ENCODE results near the gene KIF22.

DNA sequence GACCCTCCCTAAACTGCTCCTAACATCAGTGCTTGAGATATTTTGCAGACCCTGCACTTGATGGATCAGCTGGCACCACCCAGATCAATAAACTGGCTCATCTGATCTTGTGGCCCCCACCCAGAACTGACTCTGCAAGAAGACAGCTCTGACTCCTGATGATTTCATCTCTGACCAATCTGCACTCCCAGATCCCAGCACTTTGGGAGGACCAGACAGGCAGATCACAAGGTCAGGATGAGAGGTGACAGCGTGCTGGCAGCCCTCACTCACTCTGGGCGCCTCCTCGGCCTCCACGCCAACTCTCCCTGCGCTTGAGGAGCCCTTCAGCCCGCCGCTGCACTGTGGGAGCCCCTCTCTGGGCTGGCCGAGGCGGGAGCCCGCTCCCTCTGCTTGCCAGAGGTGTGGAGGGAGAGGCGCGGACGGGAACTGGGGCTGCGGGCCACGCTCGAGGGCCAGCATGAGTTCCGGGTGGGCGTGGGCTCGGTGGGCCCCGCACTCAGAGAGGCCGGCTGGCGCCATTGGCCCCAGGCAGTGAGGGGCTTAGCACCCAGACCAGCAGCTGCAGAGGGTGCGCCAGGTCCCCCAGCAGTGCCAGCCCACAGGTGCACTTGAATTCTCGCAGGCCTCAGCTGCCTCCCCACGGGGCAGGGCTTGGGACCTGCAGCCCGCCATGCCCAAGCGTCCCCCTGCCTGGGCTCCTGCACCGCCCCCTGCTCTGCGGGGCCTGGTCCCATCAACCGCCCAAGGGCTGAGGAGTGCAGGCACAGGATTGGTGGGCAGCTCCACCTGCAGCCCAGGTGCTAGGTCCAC, 42.4 kb upstream of the KIF22 start:
- TF ChIP-seq, protein P1, sequence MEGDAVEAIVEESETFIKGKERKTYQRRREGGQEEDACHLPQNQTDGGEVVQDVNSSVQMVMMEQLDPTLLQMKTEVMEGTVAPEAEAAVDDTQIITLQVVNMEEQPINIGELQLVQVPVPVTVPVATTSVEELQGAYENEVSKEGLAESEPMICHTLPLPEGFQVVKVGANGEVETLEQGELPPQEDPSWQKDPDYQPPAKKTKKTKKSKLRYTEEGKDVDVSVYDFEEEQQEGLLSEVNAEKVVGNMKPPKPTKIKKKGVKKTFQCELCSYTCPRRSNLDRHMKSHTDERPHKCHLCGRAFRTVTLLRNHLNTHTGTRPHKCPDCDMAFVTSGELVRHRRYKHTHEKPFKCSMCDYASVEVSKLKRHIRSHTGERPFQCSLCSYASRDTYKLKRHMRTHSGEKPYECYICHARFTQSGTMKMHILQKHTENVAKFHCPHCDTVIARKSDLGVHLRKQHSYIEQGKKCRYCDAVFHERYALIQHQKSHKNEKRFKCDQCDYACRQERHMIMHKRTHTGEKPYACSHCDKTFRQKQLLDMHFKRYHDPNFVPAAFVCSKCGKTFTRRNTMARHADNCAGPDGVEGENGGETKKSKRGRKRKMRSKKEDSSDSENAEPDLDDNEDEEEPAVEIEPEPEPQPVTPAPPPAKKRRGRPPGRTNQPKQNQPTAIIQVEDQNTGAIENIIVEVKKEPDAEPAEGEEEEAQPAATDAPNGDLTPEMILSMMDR (IDR thresholded peaks at IDR 0.05), result no peak
- no peak for TF ChIP-seq POLR2A (IDR thresholded peaks at IDR 0.05)
